Stimulated activated naive CD4-positive, alpha-beta T cell treated with Interleukin-2 at 50 U/mL for 16 hours (primary cell): ENCODE results near the gene CALML5.

Source experiments
- DNase-seq: peaks from one replicate; lab custom pipeline; 2025; lab: John Stamatoyannopoulos, UW

The CALML5 gene

GRCh38 chr10:5500910-5501309, 1.5 kb upstream of the CALML5 start:
- no peak for DNase-seq

GRCh38 chr10:5500162-5500670, 846 bp upstream of the CALML5 start:
- DNase-seq: no peak

- DNase-seq: no peak
Observed at GRCh38 chr10:5498791-5499492, 428 bp downstream of the CALML5 start.

- DNase-seq: no peak
Observed at GRCh38 chr10:5497948-5498730, 1.2 kb downstream of the CALML5 start.

GRCh38 chr10:5497289-5497688, 2.1 kb downstream of the CALML5 start:
- DNase-seq: no peak

GRCh38 chr10:5496261-5497250, 2.8 kb downstream of the CALML5 start:
- no peak for DNase-seq

- no peak for DNase-seq
Observed at GRCh38 chr10:5494611-5495010, 4.8 kb downstream of the CALML5 start.

GRCh38 chr10:5493691-5494090, 5.7 kb downstream of the CALML5 start:
- DNase-seq: no peak

- DNase-seq: no peak
Observed at GRCh38 chr10:5492929-5493576, 6.3 kb downstream of the CALML5 start.

GRCh38 chr10:5492322-5492855, 7.0 kb downstream of the CALML5 start:
- no peak for DNase-seq

GRCh38 chr10:5491477-5491876, 7.9 kb downstream of the CALML5 start:
- no peak for DNase-seq

GRCh38 chr10:5490698-5491464, 8.5 kb downstream of the CALML5 start:
- DNase-seq: no peak

- DNase-seq: no peak
Observed at GRCh38 chr10:5490032-5490431, 9.3 kb downstream of the CALML5 start.

GRCh38 chr10:5488272-5489161, 10.9 kb downstream of the CALML5 start:
- DNase-seq: no peak

- DNase-seq: no peak
Observed at GRCh38 chr10:5486853-5487235, 12.5 kb downstream of the CALML5 start.

- DNase-seq: no peak
Observed at GRCh38 chr10:5485948-5486852, 13.2 kb downstream of the CALML5 start.

- no peak for DNase-seq
Observed at GRCh38 chr10:5485290-5485689, 14.1 kb downstream of the CALML5 start.

GRCh38 chr10:5484205-5484604, 15.2 kb downstream of the CALML5 start:
- no peak for DNase-seq
